ENCODE data around the gene RBM4B.

RBM4B gene

DNA sequence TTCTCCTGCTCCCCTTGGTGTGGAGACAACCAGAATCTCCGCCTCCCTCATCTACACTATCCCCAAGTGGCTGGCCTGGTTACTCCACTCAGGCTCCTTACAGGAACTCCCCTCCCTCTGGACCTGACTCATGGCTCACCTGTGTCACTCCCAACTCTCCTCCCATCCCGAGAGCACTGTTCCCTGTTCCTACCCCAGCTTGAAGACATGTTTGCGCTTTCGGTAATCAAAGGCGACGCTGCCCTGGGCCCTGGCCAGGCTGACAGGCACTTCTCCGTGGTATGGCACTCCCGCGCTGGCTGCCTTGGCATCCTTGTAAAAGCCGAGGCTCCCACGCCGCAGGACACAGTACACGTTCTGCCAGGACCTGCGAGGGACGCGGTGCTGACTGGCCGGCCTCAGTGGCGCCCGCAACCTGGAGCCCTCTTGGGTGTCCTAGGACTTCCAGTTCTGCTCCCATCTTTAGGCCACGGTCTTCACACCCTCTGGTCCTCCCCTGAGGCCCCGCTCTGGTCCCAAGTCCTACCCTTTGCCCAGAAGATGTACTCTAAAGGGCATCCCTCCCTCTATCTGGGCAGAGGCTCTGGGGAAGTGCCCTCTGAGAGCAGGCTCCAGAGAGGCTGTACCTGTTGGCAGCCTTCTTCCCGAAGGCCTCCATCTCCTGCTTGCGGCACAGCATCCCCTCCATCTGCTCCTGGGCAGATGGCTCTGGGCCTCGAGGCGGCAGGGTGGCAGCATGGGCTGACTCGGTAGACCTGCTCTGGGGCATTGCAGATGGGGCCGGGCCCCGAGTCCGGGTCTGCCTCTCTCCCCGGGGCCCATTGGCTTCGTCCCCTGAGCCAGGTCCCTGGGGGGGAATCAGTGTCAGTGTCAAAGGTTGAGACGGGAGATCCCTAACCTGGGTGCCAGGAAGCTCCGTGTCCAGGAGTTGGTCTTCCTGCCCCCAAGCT, 9.4 kb upstream of the RBM4B start:
- no peak for DNase-seq (ENCODE audit: low read depth)

GRCh38 chr11:66686100-66686785, 8.6 kb upstream of the RBM4B start:
- DNase-seq (ENCODE audit: low read depth), result no peak

DNA sequence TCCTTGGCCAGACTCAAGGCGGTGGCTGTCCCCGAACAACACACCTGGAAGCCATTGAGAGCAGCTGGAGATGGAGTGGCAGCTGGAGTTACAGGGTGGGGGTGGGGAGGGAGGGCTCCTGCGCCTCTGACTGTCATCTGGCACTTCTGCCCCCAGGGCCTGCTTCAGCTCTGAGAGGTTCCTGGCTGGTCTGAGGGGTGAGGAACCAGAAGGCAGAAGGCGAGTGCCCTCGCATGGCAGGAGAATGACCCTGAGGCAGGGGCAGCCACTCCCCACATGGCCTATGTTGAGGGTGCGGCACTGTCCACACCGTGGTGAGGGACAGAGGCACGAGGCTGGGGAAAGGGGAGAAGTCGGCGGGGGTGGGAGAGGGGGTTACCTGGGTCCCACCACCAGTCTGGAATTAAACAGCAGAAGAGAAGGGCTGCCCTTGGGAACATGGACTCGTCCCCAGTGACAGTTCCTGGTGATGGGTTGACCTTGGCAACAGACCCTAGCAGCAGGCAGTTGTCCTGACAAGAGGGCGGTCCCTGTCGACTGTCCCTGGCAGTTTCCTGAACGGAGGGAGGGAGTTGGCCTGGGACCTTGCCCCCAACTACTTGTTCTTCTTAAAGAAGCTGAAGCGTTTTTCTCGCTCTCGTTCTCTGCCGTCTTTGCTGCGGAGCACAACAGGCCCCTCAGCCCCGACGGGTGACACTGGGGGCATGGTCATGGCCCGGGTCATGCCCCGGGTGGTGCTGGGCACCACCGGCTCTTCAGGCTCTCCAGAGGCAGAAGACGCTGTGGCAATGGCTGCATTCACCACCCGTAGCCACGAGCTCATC, 7.8 kb upstream of the RBM4B start:
- DNase-seq (ENCODE audit: low read depth), result no peak

DNA sequence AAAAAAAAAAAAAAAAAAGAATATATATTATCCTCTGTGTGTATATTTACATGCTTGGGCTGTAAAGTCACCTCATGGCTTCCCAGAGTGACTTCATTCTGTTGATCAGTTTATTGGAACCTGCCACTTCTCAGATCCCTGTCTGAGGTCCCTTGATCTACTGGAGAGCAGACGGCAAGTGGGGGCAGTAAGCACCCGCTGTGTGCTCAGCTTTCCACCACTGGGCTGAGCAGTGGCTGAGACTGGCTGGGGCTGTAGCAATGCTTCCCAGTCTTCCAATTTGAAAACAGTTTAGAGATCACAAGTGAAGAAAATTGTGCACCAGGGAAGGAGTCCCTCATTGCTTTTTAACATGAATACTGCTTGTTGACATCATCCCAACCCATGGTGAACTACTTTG, 6.9 kb upstream of the RBM4B start:
- no peak for DNase-seq (ENCODE audit: low read depth)

- no peak for DNase-seq (ENCODE audit: low read depth)
These were observed 6.2 kb upstream of the RBM4B start for GRCh38 chr11:66683877-66684276.

DNA sequence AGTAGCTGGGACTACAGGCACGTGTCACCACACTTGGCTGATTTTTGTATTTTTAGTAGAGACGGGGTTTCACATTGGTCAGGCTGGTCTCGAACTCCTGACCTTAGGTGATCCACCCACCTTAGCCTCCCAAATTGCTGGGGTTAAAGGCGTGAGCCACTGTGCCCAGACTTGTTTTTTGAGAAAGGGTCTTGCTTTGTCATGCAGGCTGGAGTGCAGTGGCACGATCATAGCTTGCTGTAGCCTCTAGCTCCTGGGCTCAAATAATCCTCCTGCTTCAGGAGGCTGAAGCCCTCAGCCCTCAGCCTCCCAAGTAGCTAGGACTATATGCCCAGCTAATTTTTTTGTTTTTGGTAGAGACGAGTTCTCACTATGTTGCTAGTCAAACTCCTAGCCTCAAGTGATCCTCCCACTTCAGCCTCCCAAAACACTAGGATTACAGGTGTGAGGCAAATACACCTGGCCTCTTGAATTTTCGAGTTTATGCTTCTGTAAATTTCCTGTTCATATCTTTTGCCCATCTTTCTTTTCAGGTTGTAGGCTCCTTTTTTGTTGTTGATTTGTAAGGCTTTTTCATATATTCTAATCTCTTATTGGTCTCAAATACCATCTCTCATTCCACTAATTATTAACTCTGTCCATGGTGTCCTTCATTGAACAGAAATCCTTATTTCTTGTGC, 3.4 kb upstream of the RBM4B start:
- no peak for DNase-seq (ENCODE audit: low read depth)

GRCh38 chr11:66676931-66677598, 622 bp downstream of the RBM4B start:
- DNase-seq (ENCODE audit: low read depth), result no peak

DNA sequence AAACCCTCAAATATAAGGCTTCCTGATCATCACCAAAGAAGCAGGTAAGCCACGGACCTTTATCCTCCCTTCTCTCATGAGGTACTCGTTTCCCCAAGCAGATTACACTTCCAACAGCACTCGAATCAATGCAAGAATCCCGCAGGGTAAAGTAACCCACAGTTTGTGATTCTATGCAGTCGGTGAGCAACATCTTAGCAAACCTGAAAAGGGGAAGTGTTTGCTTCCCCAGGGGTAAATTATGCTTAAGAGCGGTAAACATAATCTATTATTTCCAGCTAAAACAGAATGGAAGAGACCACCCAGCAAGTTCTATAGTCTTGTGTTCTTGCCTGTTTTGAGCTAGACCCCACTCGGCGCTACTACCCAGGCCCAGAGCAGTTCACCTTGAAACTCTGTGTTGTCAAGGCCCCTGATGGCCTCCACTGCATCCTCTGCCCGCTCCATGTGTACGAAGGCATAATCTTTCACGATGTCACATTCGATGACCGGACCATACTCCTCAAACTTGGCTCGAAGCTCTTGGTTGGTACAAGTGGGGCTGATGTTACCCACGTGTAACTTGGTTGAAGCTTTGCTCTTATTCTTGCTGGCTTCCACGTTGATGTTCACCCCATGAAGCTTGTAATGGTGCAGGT, 1.3 kb downstream of the RBM4B start:
- no peak for DNase-seq (ENCODE audit: low read depth)

DNA sequence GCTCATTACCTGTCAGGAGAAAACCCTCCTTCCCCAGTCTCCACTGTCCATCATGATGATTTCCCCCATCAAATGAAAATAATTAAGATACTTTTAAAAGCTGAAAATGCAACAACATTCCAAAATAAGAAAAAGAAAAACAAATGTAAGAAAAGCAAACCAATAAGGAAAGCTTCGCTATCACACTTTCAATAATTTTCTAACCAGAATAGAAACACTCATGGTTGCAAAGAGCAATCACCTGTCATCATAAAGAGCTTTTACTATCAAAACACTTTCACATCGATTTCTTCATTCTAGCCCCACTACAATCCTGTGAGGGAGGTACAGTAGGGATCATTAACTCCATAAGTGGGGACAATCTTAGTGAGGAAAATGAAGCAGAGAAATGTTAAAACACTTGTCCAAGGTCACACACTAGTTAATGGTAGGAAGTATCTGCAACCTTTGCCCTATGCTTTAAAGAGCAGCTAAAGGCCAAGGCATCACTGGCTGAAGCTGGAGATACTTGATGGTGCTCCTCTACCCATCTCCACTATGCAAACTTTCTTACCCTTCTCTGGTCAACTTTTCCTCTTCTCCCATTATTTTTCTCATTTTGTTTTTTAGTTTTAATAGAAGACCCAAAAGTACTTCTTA, 2.6 kb downstream of the RBM4B start:
- DNase-seq (ENCODE audit: low read depth), result no peak

DNA sequence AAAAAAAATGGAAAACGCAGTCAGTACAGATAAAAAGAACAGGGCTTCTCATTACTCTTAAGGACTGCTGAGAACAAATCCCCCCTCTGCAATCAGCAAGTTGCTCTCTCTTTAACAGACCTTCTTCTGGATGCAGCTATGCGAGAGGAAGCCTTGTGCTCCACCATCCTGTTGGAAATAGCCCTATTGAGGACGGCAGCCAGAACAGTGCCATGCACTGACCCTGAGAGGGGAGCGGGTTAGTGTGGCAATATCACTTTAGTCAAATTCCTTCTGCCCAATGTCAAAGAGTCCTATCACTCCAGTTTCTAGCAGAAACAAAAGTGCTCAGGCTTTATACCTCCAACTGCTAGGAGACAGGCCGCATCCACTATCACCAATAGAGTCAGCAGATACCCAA, 6.9 kb downstream of the RBM4B start:
- no peak for DNase-seq (ENCODE audit: low read depth)

- DNase-seq (ENCODE audit: low read depth), result no peak
These were observed 12.3 kb downstream of the RBM4B start for GRCh38 chr11:66665369-66665768.

DNA sequence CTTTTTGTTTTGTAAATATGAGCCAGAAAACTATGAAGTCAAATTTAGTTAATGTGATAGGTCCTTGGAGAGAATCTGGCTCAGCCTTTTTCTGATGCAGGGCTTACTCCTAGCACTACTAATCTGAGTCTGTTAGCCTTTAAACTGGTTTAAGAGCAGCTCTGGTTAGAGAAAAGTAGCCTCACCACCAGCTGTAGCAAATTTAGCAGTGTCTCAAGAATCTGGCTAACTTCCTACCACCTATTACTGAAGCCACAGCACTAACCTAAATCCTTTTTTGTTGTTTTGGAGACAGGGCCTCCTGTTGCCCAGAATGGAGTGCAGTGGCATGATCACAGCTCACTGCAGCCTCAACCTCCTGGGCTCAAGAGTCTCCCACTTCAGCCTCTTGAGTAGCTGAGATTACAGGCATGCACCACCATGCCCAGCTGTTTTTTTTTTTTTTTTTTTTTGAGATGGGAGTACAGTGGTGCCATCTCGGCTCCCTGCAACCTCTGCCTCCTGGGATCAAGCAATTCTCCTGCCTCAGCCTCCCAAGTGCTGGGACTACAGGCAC, 13.9 kb downstream of the RBM4B start:
- DNase-seq (ENCODE audit: low read depth), result no peak

DNA sequence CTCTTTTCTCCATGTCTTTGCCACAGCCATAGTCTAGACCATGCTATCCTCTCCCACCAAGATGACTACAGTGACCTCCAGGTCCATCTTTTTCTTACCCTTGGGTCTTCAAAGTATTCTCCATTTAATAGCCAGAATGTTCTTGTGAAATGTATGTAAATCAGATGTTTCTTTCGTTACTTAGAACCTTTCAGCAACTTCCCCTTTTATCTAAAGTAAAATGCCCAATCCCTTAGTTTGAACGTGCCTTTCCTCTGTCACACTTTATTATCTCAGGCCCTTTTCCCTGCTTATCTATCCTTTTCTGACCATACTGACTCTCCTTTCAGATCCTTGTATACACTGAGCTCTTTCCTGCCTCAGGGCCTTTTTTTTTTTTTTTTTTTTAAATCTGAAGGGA, 17.9 kb downstream of the RBM4B start:
- DNase-seq (ENCODE audit: low read depth), result no peak

DNA sequence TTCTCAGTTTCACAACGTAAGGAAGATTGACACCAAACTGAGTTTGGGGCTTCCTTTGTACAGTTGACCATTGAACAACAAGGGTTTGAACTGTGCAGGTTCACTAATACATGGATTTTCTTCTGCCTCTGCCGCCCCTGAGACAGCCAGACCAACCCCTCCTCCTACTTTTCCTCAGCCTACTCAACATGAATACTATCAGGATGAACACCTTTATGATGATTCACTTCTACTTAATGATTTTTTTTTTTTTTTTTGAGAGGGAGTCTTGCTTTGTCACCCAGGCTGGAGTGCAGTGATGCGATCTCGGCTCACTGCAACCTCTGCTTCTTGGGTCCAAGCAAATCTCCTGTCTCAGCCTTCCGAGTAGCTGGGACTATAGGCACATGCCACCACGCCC, 24.6 kb downstream of the RBM4B start:
- no peak for DNase-seq (ENCODE audit: low read depth)

DNA sequence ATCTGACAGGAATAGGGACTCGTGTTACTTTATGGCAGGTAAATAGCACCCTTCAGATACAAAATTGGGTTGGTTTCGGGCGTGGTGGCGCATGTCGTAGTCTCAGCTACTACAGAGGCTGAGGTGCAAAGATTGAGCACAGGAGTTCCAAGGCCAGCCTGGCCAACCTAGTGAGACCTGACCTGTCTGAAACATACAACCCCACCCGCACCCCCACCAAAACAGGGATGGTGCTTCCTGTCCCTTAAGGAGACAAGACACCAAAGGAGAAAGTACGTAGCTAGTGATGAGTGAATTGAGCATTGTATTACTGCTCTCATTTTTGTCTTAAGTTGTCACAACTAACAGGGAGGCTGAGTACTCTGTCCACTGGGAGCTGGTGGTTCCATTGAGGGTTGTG, 25.0 kb downstream of the RBM4B start:
- no peak for DNase-seq (ENCODE audit: low read depth)

- no peak for DNase-seq (ENCODE audit: low read depth)
These were observed 26.7 kb downstream of the RBM4B start for GRCh38 chr11:66651016-66651415.

DNA sequence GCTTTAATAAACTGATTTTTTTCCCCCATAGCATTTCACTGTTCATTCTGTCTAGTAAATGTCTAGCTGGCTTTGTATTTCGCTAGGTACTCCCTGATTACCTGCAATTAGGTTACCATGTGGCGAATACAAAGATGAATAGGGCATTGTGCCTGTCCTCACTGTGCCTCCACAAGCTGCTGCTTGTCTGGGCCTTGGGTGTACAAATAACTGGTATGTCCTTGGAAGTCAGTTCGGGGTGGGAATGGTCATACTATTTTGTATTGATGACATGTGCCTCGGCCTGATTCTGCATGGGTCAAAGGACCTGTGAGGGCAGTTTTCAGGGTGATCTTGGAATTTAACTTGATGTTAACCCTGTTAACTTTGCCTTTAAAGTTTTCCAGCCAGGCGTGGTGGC, 27.8 kb downstream of the RBM4B start:
- DNase-seq (ENCODE audit: low read depth), result no peak

DNA sequence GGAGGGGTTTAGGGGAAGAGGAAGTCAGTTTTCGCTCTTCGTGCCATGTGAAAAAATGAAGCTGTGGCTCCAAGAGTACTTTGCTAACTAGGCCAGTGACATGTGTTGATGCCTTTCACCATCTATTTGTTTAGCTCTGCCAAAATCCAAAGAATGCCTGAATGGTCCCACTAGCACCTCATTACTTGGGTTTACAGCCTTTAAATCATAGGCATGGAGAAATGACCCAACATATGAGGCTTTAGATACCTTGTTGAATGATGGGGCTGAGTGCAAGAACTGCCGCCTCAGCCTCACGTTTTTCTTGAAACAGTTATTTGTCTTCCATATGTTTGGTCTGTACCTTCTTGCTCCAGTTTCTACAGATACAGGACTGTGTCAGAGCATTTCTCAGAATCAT, 30.9 kb downstream of the RBM4B start:
- DNase-seq (ENCODE audit: low read depth), result no peak

- DNase-seq (ENCODE audit: low read depth), result no peak
These were observed 33.8 kb downstream of the RBM4B start for GRCh38 chr11:66643745-66644437.

DNA sequence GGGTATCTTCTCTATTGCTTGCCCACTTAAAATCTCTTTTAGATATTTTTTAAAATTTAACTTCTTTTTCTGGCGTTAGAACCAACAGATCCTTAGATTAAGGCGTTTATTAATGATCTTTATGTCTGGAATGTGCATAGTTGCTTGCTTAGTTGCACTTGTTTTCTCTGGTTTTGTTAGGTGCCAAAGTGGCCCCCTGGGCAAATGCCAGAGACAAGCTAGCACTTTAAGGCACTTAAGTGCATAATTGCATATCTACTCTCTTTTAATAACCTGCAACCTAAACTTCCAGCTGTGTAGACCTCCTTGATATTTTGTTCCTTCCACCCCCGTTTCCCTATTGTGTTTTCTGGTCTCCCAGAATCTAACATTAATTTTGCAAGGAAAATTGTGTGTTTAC, 35.9 kb downstream of the RBM4B start:
- no peak for DNase-seq (ENCODE audit: low read depth)
